Left renal cortex interstitium (tissue), 4 donors: ENCODE results near the gene GPC5. TPM values are rescaled to one million over a fixed set of nuclear protein-coding genes. Genes with fewer than 3 reads are reported as not detected.
"Not testable (repeated sequence)": the region's sequence is repeated elsewhere in the genome, so short reads cannot be mapped to it uniquely, and the experiment has no call there.

Experiments
- DNase-seq, 4 donors: peaks; one replicate each; pipeline ENCODE4 v3.0.0-alpha.2; 2013; ENCODE audit warnings: low read depth in 4 of 4, low spot score in 2 of 4, missing footprints in 1 of 4
- polyA plus RNA-seq, 4 donors: library from polyadenylated mRNA; unstranded; fragments of 120-200 nt; gene quantifications; one replicate each; pipeline ENCODE4 v1.2.1, GENCODE V29; 2013; ENCODE audit not compliant: insufficient read length in 4 of 4

Gene GPC5
- polyA plus RNA-seq, 4 donors, result 3.1 to 8.6 (median 3.8) TPM

- DNase-seq, result no peak
These were observed 240.9 kb downstream of the GPC5 start for GRCh38 chr13:91639330-91639729.

DNA sequence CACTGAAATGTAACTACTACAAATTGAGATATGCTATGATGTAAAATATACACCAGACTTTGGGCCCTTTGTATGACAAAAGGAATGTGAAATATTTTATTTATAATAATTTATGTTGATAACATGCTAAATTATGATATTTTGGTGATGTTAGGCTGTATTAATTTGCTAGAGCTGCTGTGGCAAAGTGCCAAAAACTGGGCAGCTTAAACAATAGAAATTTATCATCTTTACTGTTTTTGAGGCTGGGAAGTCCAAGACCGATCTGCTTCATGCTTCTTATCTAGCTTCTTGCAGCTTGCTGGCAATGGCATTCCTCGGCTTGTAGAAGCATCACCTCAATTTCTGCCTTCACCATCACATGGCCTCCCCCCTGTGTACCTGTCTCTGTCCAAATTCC, 245.0 kb downstream of the GPC5 start:
- DNase-seq, result no peak

- DNase-seq, result no peak
These were observed 246.4 kb downstream of the GPC5 start for GRCh38 chr13:91644806-91645205.

DNA sequence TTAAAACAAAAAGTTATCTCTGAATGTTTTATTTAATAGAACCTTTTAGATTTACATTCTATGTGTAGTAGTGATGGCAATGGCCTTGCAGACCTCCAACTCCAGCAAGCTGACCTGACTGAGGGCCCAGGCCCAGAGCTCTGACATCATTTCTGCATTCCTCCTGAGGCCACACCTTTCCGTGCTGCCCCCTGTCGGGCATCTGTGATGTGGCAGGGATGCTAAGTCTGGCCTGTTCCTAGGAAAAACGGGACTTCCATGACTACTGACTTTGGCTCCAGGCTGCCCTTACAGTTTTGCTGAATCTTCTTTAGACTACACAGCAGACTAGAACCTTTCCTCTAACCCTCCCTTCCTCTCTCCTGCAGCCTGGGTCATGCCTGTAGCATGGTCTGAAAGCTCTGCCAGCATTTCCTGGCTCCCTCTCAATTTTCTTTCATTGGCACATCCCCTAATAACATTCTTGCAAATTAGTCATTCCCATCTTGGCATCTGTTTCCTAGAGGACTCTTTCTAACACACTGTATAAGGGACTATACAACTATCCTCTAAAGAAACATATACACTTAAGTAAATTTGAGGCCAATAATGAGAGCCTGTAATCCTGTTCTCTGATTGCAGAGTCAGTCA, 249.1 kb downstream of the GPC5 start:
- DNase-seq, result no peak

- no peak for DNase-seq
These were observed 249.6 kb downstream of the GPC5 start for GRCh38 chr13:91648012-91648411.

GRCh38 chr13:91649456-91649855, 251.0 kb downstream of the GPC5 start:
- DNase-seq, result no peak

- DNase-seq, result no peak
These were observed 254.2 kb downstream of the GPC5 start for GRCh38 chr13:91652404-91653301.

- DNase-seq, result no peak
These were observed 257.3 kb downstream of the GPC5 start for GRCh38 chr13:91655731-91656130.

DNA sequence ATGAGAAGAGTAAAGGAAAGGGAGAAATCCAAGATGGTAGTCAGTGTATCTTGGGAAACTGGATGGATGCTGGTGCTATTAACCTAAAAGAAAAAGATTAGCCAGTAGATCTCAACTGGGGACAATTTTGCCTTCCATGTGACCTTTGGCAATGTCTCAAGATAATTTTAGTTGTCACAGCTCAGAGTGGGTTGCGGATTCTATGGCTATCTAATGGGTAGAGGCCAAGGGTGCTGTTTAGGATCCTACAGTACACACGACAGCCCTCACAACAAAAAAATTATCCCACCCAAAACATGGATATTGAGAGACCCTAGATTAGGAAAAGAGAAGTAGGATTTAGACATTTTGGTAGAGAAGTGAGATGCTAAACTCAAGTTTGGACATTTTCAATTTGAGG, 258.9 kb downstream of the GPC5 start:
- no peak for DNase-seq

- no peak for DNase-seq
These were observed 261.0 kb downstream of the GPC5 start for GRCh38 chr13:91659256-91660075.

GRCh38 chr13:91660076-91660415, 261.6 kb downstream of the GPC5 start:
- no peak for DNase-seq

DNA sequence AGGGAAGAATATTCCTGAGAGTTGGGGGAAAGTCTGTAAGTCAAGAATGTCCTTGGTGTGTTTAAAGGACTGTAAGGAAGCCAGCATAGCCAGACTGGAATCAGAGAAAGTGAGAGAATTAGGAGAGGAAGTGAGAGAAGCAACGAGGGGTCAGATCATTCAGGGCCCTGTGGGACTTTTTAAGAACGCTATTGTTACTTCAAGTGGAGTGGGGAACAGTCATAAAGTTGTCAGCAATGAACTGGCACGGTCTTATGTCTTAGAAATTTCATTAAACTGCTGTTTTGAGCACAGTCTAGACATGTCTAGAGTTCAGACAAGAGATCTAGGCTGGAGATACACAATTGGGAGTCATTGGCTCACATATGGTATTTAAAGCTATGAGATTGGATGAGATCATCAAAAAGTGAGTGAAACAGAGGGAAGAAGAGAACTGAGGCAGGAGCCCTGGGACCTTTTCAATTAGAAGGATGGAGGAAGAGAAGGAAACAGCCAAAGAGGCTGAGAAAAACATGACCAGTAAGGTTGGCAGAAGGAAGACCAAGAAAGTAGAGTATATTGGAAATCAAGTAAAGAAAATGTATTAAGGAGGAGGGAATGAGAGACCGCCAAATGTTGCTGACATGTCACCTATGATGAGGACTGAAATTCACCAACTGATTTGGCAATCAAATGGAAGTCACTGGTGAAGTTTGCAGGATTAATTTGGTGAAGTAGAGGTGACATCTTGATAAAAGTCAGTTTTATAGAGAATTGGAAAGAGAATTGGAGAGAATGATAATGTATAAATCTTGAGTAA, 263.5 kb downstream of the GPC5 start:
- DNase-seq, result no peak

DNA sequence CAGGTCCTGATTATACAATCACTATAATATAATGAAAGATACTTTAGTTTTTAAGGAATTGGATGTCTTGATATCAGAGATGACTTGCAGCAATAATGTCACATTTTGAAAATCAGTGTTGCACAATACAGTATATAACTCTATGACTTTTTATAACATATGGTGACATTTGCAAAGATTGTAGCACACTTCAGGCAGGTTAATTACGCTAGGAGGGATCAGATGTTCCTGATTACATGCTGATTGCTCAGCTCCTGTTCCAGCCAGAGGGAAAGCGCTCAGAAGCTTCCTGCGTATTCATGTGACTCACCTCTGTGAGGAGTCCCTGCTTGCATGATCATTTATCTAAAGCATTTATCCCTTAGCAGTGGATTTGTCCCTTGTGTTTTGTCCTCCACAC, 265.6 kb downstream of the GPC5 start:
- no peak for DNase-seq

GRCh38 chr13:91667486-91667885, 269.1 kb downstream of the GPC5 start:
- DNase-seq, result no peak

DNA sequence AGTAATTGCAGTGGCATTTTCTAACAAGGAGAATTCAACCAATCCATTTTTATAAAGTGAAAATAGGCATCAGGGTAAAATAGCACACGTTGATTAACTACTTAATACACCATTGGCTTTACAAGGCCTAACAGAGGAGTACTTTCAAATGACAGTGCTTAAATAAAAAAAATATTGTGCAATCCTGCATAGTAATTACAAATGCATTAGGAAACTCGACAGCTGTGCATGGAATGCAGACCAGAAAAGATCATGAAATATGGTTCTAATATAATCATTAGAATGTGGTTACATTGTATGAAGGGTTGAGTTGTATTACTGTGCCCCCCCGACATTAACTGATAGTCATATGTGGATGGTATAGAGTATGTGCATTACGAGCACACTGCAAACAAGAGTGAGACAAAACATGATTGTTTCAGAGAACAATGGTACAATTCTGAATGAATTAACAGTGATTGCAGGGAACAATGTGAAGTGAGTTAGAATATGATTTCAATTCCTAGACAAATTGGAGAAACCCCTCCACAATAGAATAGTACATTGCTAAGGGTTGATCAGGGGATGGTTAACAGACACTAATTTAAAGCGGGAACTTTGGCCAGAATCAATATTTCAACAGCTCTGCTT, 270.6 kb downstream of the GPC5 start:
- DNase-seq, result no peak

GRCh38 chr13:91674347-91674746, 275.9 kb downstream of the GPC5 start:
- DNase-seq, result not testable (repeated sequence)

- no peak for DNase-seq
These were observed 286.3 kb downstream of the GPC5 start for GRCh38 chr13:91684746-91685145.

GRCh38 chr13:91690944-91691343, 292.5 kb downstream of the GPC5 start:
- no peak for DNase-seq

- no peak for DNase-seq
These were observed 295.0 kb downstream of the GPC5 start for GRCh38 chr13:91693466-91693865.

DNA sequence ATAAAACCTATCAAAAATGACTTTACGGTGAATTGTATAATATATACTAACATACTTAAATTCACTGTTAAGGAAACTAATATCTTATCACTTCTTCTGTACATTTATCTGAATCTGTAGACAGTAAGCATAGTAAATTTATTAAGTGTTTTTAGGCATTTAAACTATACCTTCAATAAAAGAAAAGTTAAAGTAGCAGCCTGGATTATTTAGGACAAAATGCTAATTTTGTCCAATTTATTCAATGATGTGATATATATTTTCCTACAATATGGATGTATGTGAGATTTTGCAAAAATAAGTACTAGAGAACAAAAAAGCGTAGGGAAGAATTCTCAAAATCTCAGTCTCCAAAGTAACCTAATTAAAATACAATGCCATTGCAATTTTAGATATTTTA, 299.9 kb downstream of the GPC5 start:
- DNase-seq, result no peak
